Mucosa of descending colon (tissue), 3 donors: ENCODE measurements around the gene TRAK1. TPM values are rescaled to one million over a fixed set of nuclear protein-coding genes. Genes with fewer than 3 reads are reported as not detected.

Source experiments
- ATAC-seq: fragments of 200-7000 bp; cut with Tn5 transposase; one replicate; pipeline ENCODE4 v1.9.1; 2020; ENCODE audit warnings: mild to moderate bottlenecking, moderate library complexity
- DNase-seq, 3 donors: peaks; one replicate each; pipeline ENCODE4 v3.0.0-alpha.2; 2020
- H3K36me3 ChIP-seq: fragments of 200-600 bp; one replicate; pipeline ENCODE4 v1.8.0; 2021; ENCODE audit warnings: low read depth, mild to moderate bottlenecking
- H3K4me1 ChIP-seq: fragments of 200-600 bp; one replicate; pipeline ENCODE4 v1.8.0; 2021; ENCODE audit warnings: low read depth, mild to moderate bottlenecking
- H3K4me3 ChIP-seq: fragments of 200-600 bp; one replicate; pipeline ENCODE4 v1.8.0; 2021; ENCODE audit warnings: mild to moderate bottlenecking
- H3K9me3 ChIP-seq: fragments of 200-600 bp; one replicate; pipeline ENCODE4 v1.8.0; 2021; ENCODE audit warnings: mild to moderate bottlenecking
- intact Hi-C, 2 donors: fragments of 100-400 bp; cut with DNase I in 1 of 2; cut with micrococcal nuclease in 1 of 2; formaldehyde crosslinking; loops; one replicate each; pipeline versions ENCODE4 v1.11.0 to v1.11.1; 2022; cut with DNase I, micrococcal nuclease
- total RNA-seq, 3 donors: library from RNA; stranded (reverse); fragmentation: NEBNext Ultra II Directional in 2 of 3; extraction: Animal tissue kit (Norgen Biotek cat#: 25700) in 2 of 3; gene quantifications; one replicate each; pipeline versions ENCODE4 v1.2.1 to v1.2.4, GENCODE V29; 2021 to 2023
- TF ChIP-seq, protein P1 (sequence below): fragments of 200-600 bp; IDR thresholded peaks from one replicate; pipeline ENCODE4 v1.8.0; 2022; ENCODE audit warnings: antibody characterized with exemption, mild to moderate bottlenecking
- donor health status: DM: no; HTN: no; CAD: no; lungs with moderate emphysema.
- donor health status: DM: no; HTN: no; CAD: no.
- donor health status: DM: no; HTN: yes; CAD: no.

The TRAK1 gene
- total RNA-seq, 3 donors from 2014 or later, result 61.8 to 104 (median 83.4) TPM

DNA sequence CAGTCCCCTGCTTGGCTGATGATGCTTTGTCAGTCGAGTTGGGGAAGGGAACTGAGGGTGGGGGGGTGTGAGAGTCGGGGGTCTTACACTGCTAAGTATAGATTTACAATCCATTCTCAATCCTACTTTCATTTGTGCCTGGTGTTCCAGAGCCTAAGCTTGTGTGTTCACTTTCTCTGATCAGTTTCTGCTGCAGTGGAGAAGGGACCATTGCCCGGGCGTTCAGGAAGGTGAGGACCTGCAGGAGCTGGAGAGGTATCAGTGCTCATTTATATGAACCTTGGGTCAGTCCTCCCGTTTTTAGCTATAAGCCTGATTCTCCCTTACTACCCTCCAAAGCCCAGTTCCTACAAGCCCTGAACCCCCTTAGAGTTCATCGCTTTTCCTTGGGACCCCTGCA is 41.0 kb upstream of the TRAK1 start:
- TF ChIP-seq, protein P1, sequence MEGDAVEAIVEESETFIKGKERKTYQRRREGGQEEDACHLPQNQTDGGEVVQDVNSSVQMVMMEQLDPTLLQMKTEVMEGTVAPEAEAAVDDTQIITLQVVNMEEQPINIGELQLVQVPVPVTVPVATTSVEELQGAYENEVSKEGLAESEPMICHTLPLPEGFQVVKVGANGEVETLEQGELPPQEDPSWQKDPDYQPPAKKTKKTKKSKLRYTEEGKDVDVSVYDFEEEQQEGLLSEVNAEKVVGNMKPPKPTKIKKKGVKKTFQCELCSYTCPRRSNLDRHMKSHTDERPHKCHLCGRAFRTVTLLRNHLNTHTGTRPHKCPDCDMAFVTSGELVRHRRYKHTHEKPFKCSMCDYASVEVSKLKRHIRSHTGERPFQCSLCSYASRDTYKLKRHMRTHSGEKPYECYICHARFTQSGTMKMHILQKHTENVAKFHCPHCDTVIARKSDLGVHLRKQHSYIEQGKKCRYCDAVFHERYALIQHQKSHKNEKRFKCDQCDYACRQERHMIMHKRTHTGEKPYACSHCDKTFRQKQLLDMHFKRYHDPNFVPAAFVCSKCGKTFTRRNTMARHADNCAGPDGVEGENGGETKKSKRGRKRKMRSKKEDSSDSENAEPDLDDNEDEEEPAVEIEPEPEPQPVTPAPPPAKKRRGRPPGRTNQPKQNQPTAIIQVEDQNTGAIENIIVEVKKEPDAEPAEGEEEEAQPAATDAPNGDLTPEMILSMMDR, result no peak
- Histone ChIP-seq H3K4me3 (no peak overlapping the region), H3K36me3 (no peaks in the 10 kb centered on the region), H3K9me3 (no peaks in the 10 kb centered on the region), H3K4me1 (peaks cover 38% of the 10 kb centered on the region)
- ATAC-seq (no peak), DNase-seq (no peak)
- intact Hi-C loops, result no loop called here

- DNase-seq (no peak), ATAC-seq (peak; percentile 69)
- no peaks in the 10 kb centered on the region for H3K36me3 ChIP-seq
- no peaks in the 10 kb centered on the region for H3K9me3 ChIP-seq
- peaks cover 29% of the 10 kb centered on the region for H3K4me1 ChIP-seq
- intact Hi-C loops, result no loop called here
- TF ChIP-seq, protein P1, result no peak
- H3K4me3 ChIP-seq, result no peak overlapping the region
These were observed 39.6 kb upstream of the TRAK1 start for GRCh38 chr3:42051384-42052131.

- TF ChIP-seq, protein P1, result no peak
- Histone ChIP-seq H3K4me1 (peaks cover 34% of the 10 kb centered on the region), H3K36me3 (no peaks in the 10 kb centered on the region), H3K9me3 (no peaks in the 10 kb centered on the region), H3K4me3 (no peak overlapping the region)
- intact Hi-C loops, result no loop called here
- DNase-seq (no peak), ATAC-seq (no peak)
These were observed 39.0 kb upstream of the TRAK1 start for GRCh38 chr3:42052132-42052483.

- ATAC-seq (peak; percentile 55), DNase-seq (no peak)
- intact Hi-C loops, result no loop called here
- Histone ChIP-seq H3K4me3 (no peak overlapping the region), H3K9me3 (no peaks in the 10 kb centered on the region), H3K36me3 (no peaks in the 10 kb centered on the region), H3K4me1 (peaks cover 39% of the 10 kb centered on the region)
- TF ChIP-seq, protein P1, result no peak
These were observed 38.4 kb upstream of the TRAK1 start for GRCh38 chr3:42052484-42053351.

DNA sequence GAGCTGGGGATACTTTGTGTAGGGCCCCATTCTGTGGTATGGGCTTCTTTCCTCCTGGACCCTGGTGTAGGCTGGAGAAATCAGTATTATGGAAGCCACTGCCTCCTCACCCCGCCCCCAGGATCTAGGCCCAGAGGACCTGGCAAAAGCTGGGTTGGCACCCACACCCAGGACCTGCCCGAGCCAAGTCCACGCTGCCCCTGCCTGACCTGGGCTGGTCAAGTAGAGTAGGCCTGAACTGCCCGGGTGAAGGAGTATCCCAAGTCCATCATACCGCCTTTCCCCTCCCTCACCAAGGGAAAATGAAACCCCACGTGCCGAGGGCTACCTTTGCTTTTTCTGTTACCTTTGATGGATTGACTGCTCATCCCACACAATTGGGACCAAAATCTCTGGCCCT is 37.7 kb upstream of the TRAK1 start:
- TF ChIP-seq, protein P1, result no peak
- Histone ChIP-seq H3K4me3 (no peak overlapping the region), H3K36me3 (no peaks in the 10 kb centered on the region), H3K4me1 (peaks cover 43% of the 10 kb centered on the region), H3K9me3 (no peaks in the 10 kb centered on the region)
- intact Hi-C loops, result no loop called here
- DNase-seq (peak; percentile 56 to 76 (median 72)), ATAC-seq (peak; percentile 70)
